HG02938 (cell line): ENCODE data around the gene FYB1.

Experiments
- ATAC-seq: cut with Tn5 transposase; IDR thresholded peaks from one replicate; pipeline ENCODE4 v1.9.1; 2021; ENCODE audit warnings: mild to moderate bottlenecking, moderate library complexity; ENCODE audit not compliant: unreplicated experiment

FYB1 gene

GRCh38 chr5:39206630-39207321 lies 12.6 kb downstream of the FYB1 start:
- ATAC-seq: no peak

- no peak for ATAC-seq
Measured at GRCh38 chr5:39205550-39205949, 13.8 kb downstream of the FYB1 start.

DNA sequence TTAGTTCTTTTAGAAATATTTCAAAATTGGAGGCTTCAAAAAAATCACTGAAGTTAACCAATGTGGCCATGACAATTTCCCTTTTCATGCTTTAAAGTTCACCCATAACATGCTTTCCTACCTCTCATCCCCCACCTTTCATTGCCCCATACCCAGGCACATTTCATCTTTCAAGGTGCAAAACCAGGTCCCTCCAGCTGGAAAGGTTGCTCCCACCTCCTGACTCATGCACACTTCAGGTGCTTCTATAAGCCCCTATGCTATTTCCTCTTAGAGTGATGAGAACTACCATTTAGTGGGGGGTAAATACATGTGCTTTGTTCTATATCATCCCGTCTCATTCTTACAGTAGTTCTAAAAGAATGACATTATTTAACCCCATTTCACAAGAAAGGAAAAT lies 15.4 kb downstream of the FYB1 start:
- ATAC-seq: no peak

DNA sequence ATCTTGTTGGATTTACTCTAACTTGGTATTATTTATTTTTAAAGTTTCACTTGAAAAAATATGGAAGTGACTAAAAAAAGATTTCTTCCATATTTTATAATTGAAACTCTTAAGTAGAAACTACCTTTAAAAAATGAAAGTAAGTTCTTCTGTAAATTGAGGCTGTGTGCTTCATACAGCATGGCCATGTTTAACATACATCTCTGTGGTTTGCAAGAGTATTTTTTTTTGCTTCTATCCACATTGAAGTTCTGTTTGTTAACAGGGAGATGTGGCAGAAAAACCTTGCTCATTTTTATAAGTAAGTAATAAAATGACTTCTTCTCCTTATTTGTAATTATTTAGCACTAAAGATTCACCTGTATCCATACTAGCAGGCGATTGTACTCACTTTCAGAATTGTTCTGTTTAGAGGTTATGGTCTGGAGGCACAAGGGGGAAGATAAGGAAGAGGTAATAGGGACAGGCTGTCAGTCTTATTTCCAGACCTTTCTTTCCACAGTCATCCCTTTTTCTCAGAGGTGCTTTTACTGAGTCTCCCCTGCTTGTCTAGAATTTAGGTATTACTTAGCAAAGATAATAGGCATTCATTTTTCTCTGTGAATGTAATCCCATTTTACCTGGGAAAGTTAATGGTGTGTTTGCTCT lies 16.0 kb downstream of the FYB1 start:
- ATAC-seq: no peak

DNA sequence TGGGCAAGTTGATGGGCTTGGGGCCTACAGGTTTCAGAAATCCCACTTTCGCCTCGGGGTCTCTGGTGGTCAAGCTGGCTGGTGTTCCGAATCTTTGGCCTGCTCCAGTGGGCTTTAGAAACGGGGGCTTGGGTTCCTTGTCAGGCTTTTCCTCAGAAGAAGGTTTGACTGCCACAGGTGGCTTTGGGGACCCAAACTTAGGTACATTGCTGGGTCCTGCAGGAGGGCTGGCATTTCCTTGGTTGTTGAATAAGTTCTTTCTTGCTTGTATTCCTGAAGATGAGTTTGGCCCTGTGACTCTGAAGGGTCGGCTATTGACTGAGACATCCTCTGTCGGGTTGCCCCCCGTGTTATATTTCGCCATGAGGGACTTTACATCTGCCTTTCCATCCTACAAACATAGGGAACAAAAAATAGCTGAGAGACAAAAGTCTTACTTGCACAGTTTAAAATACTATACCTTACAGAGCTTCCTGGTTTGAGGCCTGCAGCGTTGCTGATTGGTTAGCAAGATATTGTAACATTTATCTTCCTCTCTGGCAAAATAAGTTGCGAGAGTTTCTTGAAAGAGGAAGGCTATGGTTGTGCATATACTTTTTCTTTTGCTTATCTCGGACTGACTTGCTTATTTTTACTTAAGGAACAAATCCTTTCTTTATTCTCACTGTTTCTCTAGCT lies 16.6 kb downstream of the FYB1 start:
- no peak for ATAC-seq

DNA sequence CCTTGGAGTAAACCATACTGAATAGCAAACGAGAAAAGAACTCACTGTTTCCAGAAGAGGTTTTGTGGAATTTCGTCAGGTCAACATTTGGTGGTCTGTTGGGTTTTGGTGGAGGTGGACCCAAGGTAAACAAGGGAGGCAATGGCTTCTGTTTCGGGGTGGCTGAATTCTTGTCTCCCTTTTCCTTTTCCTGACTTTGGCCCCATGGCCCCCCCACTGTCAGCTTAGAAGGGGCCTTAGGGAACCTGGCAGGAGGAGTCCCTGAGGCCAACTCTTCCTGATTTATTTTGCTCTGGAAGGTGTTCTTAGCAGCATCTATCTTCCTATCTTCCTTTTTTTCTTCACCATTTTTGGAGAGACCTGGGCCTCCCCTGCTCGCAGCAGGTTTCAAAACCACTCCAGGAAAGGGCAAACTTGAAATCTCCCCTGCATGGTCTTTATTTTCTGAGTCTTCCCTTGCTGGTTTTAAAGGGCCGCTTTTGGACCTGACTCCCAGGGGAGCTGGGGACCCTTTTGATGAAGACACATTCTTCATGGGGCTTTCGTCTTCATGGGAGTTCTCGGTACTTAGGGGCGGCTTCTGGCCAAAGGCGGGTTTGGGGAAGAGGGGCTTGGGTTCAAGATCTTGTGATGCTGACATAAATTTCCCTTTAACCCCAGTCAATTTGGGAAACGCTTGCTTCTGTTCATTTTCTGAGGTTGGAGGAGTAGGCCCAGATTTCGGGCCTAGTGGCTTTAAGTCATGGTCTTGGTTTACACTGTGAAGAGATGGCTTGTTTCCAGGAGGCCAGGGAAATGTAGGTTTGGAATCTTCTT lies 17.4 kb downstream of the FYB1 start:
- ATAC-seq: no peak

GRCh38 chr5:39201160-39201780 lies 18.1 kb downstream of the FYB1 start:
- no peak for ATAC-seq

GRCh38 chr5:39200081-39200480 lies 19.3 kb downstream of the FYB1 start:
- no peak for ATAC-seq

DNA sequence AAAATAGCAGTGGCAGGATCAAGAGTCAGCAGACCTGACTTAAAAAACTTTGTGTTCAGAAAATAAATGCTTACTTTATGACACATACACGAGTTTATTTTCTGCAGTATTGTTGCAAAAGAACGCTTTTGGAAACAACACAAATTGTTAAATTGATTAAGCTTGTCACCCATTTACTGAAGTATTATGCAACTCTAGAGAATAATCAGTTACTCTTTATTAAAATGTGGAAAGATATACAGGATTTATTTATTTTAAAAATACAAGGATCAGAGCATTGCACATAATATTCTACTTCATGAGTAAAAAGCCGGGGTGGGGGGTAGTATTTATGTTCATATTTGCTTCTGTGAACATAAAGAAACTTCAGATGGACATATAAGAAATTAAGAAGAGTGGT lies 20.0 kb downstream of the FYB1 start:
- ATAC-seq: no peak

GRCh38 chr5:39198127-39198526 lies 21.2 kb downstream of the FYB1 start:
- ATAC-seq: no peak

DNA sequence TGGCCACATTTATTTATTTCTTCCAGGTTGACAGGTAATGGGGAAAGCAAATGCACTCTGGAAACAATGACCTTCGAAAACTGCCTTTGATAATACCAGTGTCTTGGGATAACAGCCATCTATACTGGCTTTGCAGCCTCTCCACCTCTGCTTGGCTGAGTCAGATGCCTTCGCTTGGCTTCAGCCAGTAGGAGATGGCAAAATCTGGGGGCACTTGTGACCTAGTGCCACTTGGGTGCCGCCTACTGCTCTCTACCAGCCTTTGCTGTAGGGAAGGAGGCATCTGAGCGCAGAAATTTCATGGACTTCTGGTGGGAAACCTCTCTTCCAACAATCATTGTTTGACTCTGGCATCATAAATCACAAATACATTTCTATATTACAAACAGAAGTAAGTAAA lies 21.8 kb downstream of the FYB1 start:
- no peak for ATAC-seq

DNA sequence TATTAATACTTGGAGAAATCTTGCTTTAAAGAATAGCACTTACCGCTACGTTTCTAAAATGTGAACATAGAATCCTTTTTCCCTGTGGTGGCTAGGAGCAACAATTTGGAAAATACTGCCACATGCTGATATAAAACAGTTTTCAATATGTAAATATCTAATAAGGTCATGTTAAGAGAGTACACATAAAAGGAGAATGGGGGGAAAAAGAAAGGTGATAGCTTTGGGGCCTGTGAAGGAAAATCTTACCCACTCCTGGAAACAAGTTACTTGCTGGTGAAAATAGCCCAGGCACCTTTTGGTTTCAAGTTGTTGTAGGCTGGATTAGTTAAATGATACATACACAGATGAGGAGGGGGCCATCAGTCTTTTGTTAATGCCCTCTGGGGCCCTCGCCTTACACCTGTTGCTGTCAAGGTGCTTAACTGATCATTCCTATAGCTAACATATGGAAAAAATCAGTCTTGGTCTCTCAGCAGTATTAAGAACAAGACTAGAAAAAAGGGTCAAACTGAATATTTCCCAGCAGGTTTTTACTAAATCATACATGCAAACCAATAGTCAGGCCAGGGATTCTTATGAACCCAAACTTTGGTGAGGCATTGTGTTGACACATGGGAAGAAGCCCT lies 24.1 kb downstream of the FYB1 start:
- ATAC-seq: no peak

DNA sequence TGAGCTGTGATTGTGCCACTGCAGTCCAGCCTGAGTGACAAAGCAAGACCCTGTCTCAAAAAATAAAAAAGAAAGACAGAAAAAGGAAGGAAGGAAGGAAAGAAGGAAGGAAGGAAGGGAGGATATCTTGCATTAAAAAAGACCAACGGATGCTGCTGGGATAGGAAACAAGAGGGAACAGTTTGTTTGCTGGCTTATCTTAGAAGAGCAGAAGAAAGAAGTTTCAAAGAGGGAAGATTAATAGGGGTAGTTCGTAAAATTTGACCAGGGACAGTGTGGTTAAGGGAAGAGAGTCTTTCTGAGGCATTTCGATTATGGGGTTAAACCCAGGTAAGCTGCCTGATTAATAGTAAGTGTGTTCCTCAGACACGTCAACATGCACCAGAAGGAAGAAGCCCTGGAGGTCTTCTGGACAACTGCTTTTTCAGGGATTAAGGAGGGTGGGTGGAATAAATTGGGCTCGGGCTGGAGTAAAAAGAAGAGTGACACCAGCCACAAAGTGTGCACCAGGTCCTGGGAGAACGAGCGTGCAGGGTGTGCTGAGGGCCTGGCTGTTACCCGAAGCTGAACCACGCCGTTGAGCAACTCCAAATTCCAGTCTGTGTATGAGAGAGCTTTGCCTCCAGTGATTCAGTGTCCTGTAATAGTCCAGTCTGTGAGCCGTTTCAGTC lies 24.8 kb downstream of the FYB1 start:
- no peak for ATAC-seq

- ATAC-seq: no peak
Measured at GRCh38 chr5:39193553-39194465, 25.6 kb downstream of the FYB1 start.

DNA sequence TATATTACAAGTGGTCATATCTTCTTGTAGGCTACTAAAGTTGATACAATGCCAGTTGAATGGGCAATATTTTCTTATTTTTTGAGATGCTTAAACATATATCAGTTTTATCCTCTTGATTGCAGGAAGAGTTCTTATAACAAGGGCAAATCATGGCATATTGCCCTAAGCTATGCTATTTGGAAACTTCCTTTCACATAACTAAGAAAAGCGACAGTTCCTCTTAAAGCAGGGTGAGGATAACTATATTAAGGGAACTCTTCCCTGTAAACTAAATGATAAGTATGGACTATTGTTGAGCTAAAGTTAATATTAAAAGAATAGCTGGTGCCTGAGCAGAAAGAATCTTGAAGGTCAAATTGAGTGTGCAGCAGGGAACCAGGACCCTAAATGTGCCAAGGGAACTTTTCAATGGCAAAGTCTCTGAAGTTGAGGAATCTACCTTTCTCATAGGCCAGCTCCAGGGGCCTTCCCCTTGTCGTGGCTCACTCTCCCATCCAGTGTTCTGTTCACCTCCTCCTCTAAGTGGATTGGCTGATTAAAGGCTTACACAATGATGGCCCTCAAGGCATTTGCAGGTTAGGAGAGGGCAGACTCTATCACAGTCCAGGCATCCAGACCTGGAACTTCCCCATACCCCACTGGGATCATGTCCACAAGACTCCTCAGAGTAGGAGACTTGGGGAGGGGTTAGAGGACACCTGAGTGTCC lies 26.8 kb downstream of the FYB1 start:
- no peak for ATAC-seq

DNA sequence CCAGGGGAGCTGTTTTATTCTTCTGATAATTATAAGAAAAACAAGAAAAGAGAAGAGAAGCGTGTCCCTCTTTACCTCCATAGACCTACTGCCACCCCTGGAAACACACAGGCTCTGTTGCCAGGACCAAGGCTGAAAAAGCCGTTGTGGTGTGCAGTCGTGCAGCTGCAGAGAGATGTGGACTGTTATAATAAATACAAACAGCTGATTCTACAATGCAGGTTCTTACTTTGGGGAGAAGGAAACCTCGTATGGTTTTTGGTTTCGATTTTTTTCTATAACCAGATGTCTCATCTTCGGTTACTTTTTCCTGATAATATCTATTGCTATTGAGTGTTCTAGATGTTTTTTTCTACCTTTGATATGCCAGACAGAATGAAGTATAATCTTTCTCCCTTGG lies 28.1 kb downstream of the FYB1 start:
- no peak for ATAC-seq

- ATAC-seq: no peak
Measured at GRCh38 chr5:39190311-39191102, 28.9 kb downstream of the FYB1 start.
